Measurements from ENCODE around the gene STAT5B. TPM values are rescaled to one million over a fixed set of nuclear protein-coding genes. Genes with fewer than 3 reads are reported as not detected.
A peak's percentile ranks its signal among the peaks of the same experiment; 100 is the strongest.

The STAT5B gene
- total and polyA plus RNA-seq, 2 of the 8 experiments (the other 6 are each of a cell fraction or from before 2014, with no cell fraction given), result 35.3 to 52.6 TPM

- TF ChIP-seq CHD7 (IDR thresholded peaks at IDR 0.05; ENCODE audit: insufficient replicate concordance, low read length) (no peak), MAX (IDR thresholded peaks at IDR 0.05) (peak; percentile 100), CBX8 (IDR thresholded peaks at IDR 0.05; ENCODE audit: borderline replicate concordance, low read depth, low read length) (no peak), CHD2 (IDR thresholded peaks at IDR 0.05; ENCODE audit: low read length) (no peak), CBX5 (IDR thresholded peaks at IDR 0.05; ENCODE audit: low read depth, low read length) (no peak), CEBPB (IDR thresholded peaks at IDR 0.05; ENCODE audit: low read depth, low read length) (no peak), RAD21 (IDR thresholded peaks at IDR 0.05 in 1 of 2, conservative IDR thresholded peaks at IDR 0.05 in 1 of 2; ENCODE audit: low read depth in 2 of 2, low read length in 2 of 2) (peak; percentile 31 to 71; a peak in 3 of 4 replicates), HDAC6 (IDR thresholded peaks at IDR 0.05; ENCODE audit: low read depth, low read length) (no peak), SIRT6 (IDR thresholded peaks at IDR 0.05; ENCODE audit: low read length) (no peak)
These were observed 92.2 kb downstream of the STAT5B start (continued) for GRCh38 chr17:42183741-42184711.

All from H1 (cell line).